KBM-7 (cell line): ENCODE measurements around the gene INHBE.

Experiments
- DNase-seq: peaks from one replicate; pipeline ENCODE4 v3.0.0-alpha.2; 2015
- in situ Hi-C: fragments of 300-500 bp; cut with MboI; formaldehyde crosslinking; loops from 2 replicates; pipeline ENCODE4 v1.14.3; 2020; ENCODE audit warnings: low sequenced_read_pairs, low pct_unique_long_range_greater_than_20kb, mixed read lengths

The INHBE gene

DNA sequence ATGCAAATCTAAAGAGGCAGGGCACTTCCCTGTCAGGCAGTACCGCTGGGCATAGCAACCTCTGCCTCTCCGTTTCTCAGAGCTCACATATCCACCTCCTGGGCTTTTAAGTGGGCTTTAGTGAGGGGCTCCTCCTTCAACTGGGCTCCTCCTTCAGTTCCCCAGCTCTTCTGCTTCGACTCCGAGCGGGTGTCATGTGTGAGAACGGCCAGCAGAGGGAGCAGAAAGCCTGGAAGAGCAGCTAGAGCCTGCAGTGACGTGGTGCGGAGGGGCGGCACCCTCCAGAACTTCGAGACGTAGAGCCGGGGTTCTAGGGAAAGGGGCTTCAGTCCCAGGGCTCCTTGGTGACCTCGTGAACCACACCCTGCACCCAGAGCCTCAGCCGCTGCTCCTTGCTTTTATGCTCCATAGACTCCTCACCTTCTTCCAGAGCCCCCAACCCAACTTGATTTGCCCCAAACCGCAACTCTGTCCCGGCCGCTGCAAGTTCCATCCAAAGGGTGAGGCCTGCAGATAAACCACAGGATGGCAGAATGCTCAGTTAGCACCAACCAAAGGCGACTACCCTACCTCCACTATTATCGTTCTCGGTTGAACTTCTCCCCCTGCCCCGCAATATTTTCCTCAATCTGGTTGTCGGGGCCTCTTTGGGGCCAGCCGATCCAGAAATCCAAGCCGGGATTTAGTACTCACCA, 4.1 kb downstream of the INHBE start:
- in situ Hi-C loops, result no loop called here

GRCh38 chr12:57459750-57460467, 4.8 kb downstream of the INHBE start, which contains the start of gene GLI1:
Gene GLI1 (plus strand): TSS chr12:57459785. CDS start chr12:57463692, 3,907 bp downstream.
- DNase-seq, result peak; percentile 36
- in situ Hi-C loops, result no loop called here

More for the DNA sequence above, 4.1 kb downstream of the INHBE start:
- DNase-seq, result peak; percentile 97

DNA sequence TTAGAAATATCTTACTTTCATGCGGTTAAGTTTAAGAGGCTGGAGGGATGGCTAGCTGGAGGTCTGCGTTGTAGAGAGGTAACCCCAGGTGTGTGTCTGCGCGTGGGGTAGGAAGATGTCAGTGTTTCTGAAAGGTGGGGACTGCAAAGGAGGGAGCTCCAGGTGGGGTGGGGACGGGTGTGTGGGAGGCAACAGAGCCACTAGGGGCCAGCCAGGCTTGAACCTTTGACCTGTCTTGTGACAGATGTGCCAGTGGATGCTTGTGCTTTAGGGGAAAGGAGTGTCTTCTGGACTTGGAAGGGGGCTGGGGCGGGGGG, 5.3 kb downstream of the INHBE start:
- in situ Hi-C loops, result no loop called here
- DNase-seq, result no peak

GRCh38 chr12:57460841-57461275, 5.8 kb downstream of the INHBE start:
- in situ Hi-C loops, result no loop called here
- DNase-seq, result no peak

- no peak for DNase-seq
- in situ Hi-C loops, result no loop called here
Measured at GRCh38 chr12:57461276-57461916, 6.3 kb downstream of the INHBE start.

DNA sequence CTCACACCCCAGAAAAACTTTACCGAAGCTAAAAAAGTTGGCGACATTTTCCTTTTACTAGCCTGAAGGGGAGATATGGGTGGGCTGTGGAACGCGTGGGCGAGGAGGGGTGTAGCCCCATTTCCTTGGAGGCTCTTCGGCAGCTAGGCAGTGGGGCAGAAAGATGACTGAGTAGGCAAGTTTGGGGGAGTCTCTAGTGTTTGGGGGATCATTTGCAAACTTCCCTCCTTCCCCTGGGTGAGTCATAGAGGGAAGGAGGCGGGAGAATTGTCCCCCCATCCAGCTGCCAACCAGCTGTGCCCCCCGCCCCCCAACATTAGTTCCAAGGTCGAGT, 6.8 kb downstream of the INHBE start:
- DNase-seq, result peak; percentile 20
- in situ Hi-C loops, result no loop called here

GRCh38 chr12:57462251-57462911, 7.3 kb downstream of the INHBE start:
- in situ Hi-C loops, result no loop called here
- DNase-seq, result peak; percentile 95

- in situ Hi-C loops, result no loop called here
- no peak for DNase-seq
Measured at GRCh38 chr12:57462912-57463253, 7.8 kb downstream of the INHBE start.

DNA sequence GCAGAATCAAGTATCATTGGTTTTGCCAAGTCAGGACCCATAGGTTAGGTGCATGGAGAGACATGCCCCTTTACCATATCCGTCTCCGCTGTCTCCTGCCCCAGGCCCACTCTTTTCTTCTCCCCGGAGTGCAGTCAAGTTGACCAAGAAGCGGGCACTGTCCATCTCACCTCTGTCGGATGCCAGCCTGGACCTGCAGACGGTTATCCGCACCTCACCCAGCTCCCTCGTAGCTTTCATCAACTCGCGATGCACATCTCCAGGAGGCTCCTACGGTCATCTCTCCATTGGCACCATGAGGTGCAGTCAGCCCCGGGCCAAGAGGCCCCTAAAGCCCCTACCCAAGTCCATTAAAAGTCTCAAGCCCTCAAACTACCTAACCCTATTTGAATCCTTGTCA, 9.5 kb downstream of the INHBE start:
- DNase-seq, result no peak
- in situ Hi-C loops, result no loop called here

DNA sequence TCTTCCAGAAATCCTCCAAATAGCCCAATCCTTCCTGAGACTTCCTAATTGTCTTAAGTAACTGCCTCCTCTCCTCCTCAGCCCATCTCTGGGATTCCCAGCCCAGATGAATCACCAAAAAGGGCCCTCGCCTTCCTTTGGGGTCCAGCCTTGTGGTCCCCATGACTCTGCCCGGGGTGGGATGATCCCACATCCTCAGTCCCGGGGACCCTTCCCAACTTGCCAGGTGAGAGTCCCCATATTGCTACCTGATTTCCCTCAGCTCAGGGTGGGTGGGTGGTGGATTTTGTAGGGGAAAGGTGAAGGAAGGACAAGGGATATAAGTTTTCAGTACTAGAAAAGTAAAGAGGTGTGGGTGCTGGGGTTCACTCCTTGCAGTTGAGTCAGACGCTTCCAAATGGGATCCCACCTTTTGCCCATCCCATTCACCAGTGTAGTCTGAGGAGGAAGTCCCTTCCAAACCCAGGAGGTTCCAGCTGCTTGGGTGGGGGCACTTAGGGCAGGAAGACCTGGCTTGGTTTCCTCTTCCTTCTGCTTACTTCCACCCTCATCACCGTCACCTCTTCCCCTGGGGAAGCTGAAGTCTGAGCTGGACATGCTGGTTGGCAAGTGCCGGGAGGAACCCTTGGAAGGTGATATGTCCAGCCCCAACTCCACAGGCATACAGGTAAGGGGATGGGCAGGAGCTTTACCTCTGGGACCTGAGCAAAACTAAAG, 10.1 kb downstream of the INHBE start:
- no peak for DNase-seq
- in situ Hi-C loops, result no loop called here

DNA sequence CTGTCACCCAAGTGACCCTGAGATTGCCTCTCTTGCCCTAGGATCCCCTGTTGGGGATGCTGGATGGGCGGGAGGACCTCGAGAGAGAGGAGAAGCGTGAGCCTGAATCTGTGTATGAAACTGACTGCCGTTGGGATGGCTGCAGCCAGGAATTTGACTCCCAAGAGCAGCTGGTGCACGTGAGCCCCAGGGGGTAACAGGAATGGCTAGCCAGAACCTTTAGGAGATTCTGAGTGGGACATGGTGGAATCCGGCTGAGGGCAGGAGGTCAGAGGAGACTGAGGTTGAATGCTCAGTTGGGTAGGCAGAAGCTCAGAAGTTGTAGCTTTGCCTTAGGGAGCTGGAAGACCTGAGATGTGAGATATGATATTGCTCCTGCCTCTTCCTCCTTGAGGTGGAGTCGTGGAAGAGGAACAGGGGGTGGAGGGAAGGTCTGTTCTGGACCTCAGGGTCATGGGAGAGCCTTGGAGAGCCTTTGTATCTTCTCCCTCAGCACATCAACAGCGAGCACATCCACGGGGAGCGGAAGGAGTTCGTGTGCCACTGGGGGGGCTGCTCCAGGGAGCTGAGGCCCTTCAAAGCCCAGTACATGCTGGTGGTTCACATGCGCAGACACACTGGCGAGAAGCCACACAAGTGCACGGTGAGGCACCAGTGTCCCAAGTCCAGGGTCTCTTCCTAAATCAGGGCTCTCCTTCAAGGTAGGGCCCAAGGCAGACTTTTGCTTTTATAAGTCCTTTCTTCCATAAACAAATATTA, 10.8 kb downstream of the INHBE start:
- in situ Hi-C loops, result no loop called here

GRCh38 chr12:57467212-57467874, 12.2 kb downstream of the INHBE start:
- in situ Hi-C loops, result no loop called here
- DNase-seq, result no peak

More for the DNA sequence above, 10.8 kb downstream of the INHBE start:
- no peak for DNase-seq

GRCh38 chr12:57467915-57468314, 12.8 kb downstream of the INHBE start:
- DNase-seq, result no peak
- in situ Hi-C loops, result no loop called here

- DNase-seq, result no peak
- in situ Hi-C loops, result no loop called here
Measured at GRCh38 chr12:57469296-57470164, 14.4 kb downstream of the INHBE start.

DNA sequence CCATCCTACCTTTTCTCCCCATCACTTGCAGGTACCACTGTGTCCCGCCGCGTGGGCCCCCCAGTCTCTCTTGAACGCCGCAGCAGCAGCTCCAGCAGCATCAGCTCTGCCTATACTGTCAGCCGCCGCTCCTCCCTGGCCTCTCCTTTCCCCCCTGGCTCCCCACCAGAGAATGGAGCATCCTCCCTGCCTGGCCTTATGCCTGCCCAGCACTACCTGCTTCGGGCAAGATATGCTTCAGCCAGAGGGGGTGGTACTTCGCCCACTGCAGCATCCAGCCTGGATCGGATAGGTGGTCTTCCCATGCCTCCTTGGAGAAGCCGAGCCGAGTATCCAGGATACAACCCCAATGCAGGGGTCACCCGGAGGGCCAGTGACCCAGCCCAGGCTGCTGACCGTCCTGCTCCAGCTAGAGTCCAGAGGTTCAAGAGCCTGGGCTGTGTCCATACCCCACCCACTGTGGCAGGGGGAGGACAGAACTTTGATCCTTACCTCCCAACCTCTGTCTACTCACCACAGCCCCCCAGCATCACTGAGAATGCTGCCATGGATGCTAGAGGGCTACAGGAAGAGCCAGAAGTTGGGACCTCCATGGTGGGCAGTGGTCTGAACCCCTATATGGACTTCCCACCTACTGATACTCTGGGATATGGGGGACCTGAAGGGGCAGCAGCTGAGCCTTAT, 15.3 kb downstream of the INHBE start:
- in situ Hi-C loops, result no loop called here
- DNase-seq, result no peak

- in situ Hi-C loops, result no loop called here
Measured at GRCh38 chr12:57470970-57471656, 16.0 kb downstream of the INHBE start.

More at GRCh38 chr12:57470970-57471656, 16.0 kb downstream of the INHBE start:
- no peak for DNase-seq
